HepG2 (cell line): ENCODE measurements around the gene GPLD1. TPM values are rescaled to one million over a fixed set of nuclear protein-coding genes. Genes with fewer than 3 reads are reported as not detected.

Experiments used
- AHR ChIP-seq: IDR thresholded peaks from 2 replicates; pipeline ENCODE4 v1.6.1; 2018; ENCODE audit warnings: missing genetic modification reagents, missing compliant biosample characterization
- FLYWCH1 ChIP-seq: sonication (generic); formaldehyde crosslinking; IDR thresholded peaks from 2 replicates; pipeline ENCODE4 v1.8.1; 2023; ENCODE audit warnings: mild to moderate bottlenecking, missing genetic modification reagents
- GLI4 ChIP-seq: sonication (generic); formaldehyde crosslinking; IDR thresholded peaks from 2 replicates; pipeline ENCODE4 v1.5.1; 2020; ENCODE audit warnings: missing genetic modification reagents, mild to moderate bottlenecking, moderate library complexity, borderline replicate concordance
- NFATC3 ChIP-seq: sonication (generic); formaldehyde crosslinking; IDR thresholded peaks from 2 replicates; pipeline ENCODE4 v1.5.1; 2020; ENCODE audit warnings: mild to moderate bottlenecking, missing genetic modification reagents
- NFE2 ChIP-seq: sonication (generic); formaldehyde crosslinking; IDR thresholded peaks from 2 replicates; pipeline ENCODE4 v1.4.0; 2020; ENCODE audit warnings: missing genetic modification reagents
- NRL ChIP-seq: sonication (generic); formaldehyde crosslinking; IDR thresholded peaks from 2 replicates; pipeline ENCODE4 v1.5.0; 2020; ENCODE audit warnings: missing genetic modification reagents, mild to moderate bottlenecking, moderate library complexity, borderline replicate concordance
- PAF1 ChIP-seq: IDR thresholded peaks from 2 replicates; pipeline ENCODE4 v1.6.1; 2016; ENCODE audit warnings: missing genetic modification reagents, missing compliant biosample characterization
- RFX3 ChIP-seq: IDR thresholded peaks from 2 replicates; pipeline ENCODE4 v1.6.1; 2016; ENCODE audit warnings: missing biosample characterization, missing genetic modification reagents
- SMARCC2 ChIP-seq: fragments of 450-650 bp; IDR thresholded peaks from 2 replicates; pipeline ENCODE4 v1.6.1; 2017; ENCODE audit warnings: antibody characterized with exemption, mild to moderate bottlenecking
- TRIM24 ChIP-seq: sonication (generic); formaldehyde crosslinking; IDR thresholded peaks from 2 replicates; pipeline ENCODE4 v1.8.0; 2022; ENCODE audit warnings: mild to moderate bottlenecking, missing genetic modification reagents
- ZBTB38 ChIP-seq: sonication (generic); formaldehyde crosslinking; IDR thresholded peaks from 2 replicates; pipeline ENCODE4 v1.5.1; 2020; ENCODE audit warnings: mild to moderate bottlenecking, missing genetic modification reagents
- ZNF205 ChIP-seq: IDR thresholded peaks from 2 replicates; pipeline ENCODE4 v1.6.1; 2018; ENCODE audit warnings: missing biosample characterization, missing genetic modification reagents
- ZNF567 ChIP-seq: sonication (generic); formaldehyde crosslinking; IDR thresholded peaks from 2 replicates; pipeline ENCODE4 v1.8.1; 2023; ENCODE audit warnings: mild to moderate bottlenecking, missing genetic modification reagents, borderline replicate concordance
- ZNF724P ChIP-seq: sonication (generic); formaldehyde crosslinking; IDR thresholded peaks from 2 replicates; pipeline ENCODE4 v1.8.0; 2022; ENCODE audit warnings: missing genetic modification reagents, borderline replicate concordance
- polyA plus RNA-seq, 8 experiments: library from polyadenylated mRNA; depleted of rRNA in 3 of 8; stranded (reverse) in 7 of 8; unstranded in 1 of 8; fragments of >200 nt; fragmentation: Illumina TruSeq in 4 of 8; extraction: Trizol in 4 of 8; gene quantifications; 2 replicates each; pipeline versions ENCODE4 v1.2.1 to v1.2.3, GENCODE V29; 2011 to 2016; ENCODE audit warnings: low read depth in 4 of 8, missing spikeins in 1 of 8, mixed read lengths in 1 of 8; ENCODE audit not compliant: insufficient read depth in 1 of 8
- total RNA-seq, 5 experiments: library from RNA; depleted of rRNA; stranded (reverse); fragments of >200 nt; fragmentation: Illumina TruSeq; extraction: Trizol; gene quantifications; 2 replicates each; pipeline ENCODE4 v1.2.3, GENCODE V29; 2016; ENCODE audit warnings: low read depth in 1 of 5
- TF ChIP-seq, protein P1 (sequence below): sonication (generic); formaldehyde crosslinking; IDR thresholded peaks from 2 replicates; pipeline ENCODE4 v1.9.0; 2021; ENCODE audit warnings: missing genetic modification reagents, borderline replicate concordance
- TF ChIP-seq, protein P2 (sequence below): sonication (generic); formaldehyde crosslinking; IDR thresholded peaks from 2 replicates; pipeline ENCODE4 v1.4.0; 2020; ENCODE audit warnings: missing genetic modification reagents
- TF ChIP-seq, protein P3 (sequence below): sonication (generic); formaldehyde crosslinking; conservative IDR thresholded peaks from 2 replicates; pipeline ENCODE4 v1.8.1; 2023; ENCODE audit warnings: missing genetic modification reagents
- TF ChIP-seq, protein P4 (sequence below): sonication (generic); formaldehyde crosslinking; IDR thresholded peaks from 2 replicates; pipeline ENCODE4 v1.5.1; 2020; ENCODE audit warnings: mild to moderate bottlenecking, moderate library complexity, missing genetic modification reagents

The GPLD1 gene
- total and polyA plus RNA-seq, 2 of the 13 experiments (the other 11 are each of a cell fraction or from before 2014, with no cell fraction given): 6.2 to 7.6 TPM

DNA sequence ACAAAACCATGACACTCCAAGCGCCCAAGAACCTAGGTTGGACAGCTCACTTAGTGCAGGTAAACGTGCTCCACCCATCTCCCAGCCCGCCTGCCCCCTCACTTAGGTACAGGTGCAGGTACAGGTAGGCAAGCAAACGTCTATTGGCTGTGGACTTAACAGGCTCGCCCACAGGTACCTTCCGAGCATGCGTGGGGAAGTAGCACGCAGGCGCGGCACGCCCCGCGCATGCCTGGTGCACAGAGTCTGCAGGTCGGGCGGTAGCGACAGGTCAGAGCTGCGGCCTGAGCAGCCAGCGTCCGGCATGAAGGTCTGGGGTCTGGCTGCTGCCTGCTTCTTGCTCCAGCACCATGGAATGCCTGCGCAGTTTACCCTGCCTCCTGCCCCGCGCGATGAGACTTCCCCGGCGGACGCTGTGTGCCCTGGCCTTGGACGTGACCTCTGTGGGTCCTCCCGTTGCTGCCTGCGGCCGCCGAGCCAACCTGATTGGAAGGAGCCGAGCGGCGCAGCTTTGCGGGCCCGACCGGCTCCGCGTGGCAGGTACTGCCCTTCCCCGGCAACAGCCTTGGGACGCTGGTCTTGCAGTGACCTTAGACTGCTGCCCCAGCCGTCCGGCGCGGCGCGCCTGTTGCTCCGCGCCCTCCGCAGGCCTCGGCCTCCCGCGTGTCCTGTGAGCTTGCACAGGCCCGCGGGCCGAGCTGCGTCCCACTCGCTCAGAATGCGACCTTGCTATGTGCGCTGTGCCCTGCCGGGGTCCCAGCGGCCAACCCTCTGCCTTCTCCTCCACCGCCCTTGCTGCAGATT lies 86.5 kb downstream of the GPLD1 start, which contains the start of gene MRS2 (continued):
- TF ChIP-seq, protein P1, sequence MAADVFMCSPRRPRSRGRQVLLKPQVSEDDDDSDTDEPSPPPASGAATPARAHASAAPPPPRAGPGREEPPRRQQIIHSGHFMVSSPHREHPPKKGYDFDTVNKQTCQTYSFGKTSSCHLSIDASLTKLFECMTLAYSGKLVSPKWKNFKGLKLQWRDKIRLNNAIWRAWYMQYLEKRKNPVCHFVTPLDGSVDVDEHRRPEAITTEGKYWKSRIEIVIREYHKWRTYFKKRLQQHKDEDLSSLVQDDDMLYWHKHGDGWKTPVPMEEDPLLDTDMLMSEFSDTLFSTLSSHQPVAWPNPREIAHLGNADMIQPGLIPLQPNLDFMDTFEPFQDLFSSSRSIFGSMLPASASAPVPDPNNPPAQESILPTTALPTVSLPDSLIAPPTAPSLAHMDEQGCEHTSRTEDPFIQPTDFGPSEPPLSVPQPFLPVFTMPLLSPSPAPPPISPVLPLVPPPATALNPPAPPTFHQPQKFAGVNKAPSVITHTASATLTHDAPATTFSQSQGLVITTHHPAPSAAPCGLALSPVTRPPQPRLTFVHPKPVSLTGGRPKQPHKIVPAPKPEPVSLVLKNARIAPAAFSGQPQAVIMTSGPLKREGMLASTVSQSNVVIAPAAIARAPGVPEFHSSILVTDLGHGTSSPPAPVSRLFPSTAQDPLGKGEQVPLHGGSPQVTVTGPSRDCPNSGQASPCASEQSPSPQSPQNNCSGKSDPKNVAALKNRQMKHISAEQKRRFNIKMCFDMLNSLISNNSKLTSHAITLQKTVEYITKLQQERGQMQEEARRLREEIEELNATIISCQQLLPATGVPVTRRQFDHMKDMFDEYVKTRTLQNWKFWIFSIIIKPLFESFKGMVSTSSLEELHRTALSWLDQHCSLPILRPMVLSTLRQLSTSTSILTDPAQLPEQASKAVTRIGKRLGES (CRISPR knock-in tag): peak; percentile 85
- TF ChIP-seq, protein P2, sequence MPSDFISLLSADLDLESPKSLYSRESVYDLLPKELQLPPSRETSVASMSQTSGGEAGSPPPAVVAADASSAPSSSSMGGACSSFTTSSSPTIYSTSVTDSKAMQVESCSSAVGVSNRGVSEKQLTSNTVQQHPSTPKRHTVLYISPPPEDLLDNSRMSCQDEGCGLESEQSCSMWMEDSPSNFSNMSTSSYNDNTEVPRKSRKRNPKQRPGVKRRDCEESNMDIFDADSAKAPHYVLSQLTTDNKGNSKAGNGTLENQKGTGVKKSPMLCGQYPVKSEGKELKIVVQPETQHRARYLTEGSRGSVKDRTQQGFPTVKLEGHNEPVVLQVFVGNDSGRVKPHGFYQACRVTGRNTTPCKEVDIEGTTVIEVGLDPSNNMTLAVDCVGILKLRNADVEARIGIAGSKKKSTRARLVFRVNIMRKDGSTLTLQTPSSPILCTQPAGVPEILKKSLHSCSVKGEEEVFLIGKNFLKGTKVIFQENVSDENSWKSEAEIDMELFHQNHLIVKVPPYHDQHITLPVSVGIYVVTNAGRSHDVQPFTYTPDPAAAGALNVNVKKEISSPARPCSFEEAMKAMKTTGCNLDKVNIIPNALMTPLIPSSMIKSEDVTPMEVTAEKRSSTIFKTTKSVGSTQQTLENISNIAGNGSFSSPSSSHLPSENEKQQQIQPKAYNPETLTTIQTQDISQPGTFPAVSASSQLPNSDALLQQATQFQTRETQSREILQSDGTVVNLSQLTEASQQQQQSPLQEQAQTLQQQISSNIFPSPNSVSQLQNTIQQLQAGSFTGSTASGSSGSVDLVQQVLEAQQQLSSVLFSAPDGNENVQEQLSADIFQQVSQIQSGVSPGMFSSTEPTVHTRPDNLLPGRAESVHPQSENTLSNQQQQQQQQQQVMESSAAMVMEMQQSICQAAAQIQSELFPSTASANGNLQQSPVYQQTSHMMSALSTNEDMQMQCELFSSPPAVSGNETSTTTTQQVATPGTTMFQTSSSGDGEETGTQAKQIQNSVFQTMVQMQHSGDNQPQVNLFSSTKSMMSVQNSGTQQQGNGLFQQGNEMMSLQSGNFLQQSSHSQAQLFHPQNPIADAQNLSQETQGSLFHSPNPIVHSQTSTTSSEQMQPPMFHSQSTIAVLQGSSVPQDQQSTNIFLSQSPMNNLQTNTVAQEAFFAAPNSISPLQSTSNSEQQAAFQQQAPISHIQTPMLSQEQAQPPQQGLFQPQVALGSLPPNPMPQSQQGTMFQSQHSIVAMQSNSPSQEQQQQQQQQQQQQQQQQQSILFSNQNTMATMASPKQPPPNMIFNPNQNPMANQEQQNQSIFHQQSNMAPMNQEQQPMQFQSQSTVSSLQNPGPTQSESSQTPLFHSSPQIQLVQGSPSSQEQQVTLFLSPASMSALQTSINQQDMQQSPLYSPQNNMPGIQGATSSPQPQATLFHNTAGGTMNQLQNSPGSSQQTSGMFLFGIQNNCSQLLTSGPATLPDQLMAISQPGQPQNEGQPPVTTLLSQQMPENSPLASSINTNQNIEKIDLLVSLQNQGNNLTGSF (CRISPR knock-in tag): peak; percentile 81
- TF ChIP-seq PAF1 (no peak), SMARCC2 (no peak), ZBTB38 (CRISPR knock-in tag) (peak; percentile 92), RFX3 (CRISPR knock-in tag) (0 out of 2 replicates have a peak, but pooled peaks have one; percentile 48), ZNF567 (CRISPR knock-in tag) (peak; percentile 99; the same call in 1 of the 2 replicates), AHR (0 out of 2 replicates have a peak, but pooled peaks have one; percentile 31), FLYWCH1 (no peak), GLI4 (CRISPR knock-in tag) (peak; percentile 78; the same call in 1 of the 2 replicates), TRIM24 (CRISPR knock-in tag) (no peak), NRL (CRISPR knock-in tag) (peak; percentile 96), ZNF205 (peak; percentile 57; the same call in 1 of the 2 replicates), NFATC3 (CRISPR knock-in tag) (peak; percentile 75; the same call in 1 of the 2 replicates), ZNF724P (CRISPR knock-in tag) (peak; percentile 66), NFE2 (CRISPR knock-in tag) (no peak)
- TF ChIP-seq, protein P3, sequence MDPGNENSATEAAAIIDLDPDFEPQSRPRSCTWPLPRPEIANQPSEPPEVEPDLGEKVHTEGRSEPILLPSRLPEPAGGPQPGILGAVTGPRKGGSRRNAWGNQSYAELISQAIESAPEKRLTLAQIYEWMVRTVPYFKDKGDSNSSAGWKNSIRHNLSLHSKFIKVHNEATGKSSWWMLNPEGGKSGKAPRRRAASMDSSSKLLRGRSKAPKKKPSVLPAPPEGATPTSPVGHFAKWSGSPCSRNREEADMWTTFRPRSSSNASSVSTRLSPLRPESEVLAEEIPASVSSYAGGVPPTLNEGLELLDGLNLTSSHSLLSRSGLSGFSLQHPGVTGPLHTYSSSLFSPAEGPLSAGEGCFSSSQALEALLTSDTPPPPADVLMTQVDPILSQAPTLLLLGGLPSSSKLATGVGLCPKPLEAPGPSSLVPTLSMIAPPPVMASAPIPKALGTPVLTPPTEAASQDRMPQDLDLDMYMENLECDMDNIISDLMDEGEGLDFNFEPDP (CRISPR knock-in tag): no peak
- TF ChIP-seq, protein P4, sequence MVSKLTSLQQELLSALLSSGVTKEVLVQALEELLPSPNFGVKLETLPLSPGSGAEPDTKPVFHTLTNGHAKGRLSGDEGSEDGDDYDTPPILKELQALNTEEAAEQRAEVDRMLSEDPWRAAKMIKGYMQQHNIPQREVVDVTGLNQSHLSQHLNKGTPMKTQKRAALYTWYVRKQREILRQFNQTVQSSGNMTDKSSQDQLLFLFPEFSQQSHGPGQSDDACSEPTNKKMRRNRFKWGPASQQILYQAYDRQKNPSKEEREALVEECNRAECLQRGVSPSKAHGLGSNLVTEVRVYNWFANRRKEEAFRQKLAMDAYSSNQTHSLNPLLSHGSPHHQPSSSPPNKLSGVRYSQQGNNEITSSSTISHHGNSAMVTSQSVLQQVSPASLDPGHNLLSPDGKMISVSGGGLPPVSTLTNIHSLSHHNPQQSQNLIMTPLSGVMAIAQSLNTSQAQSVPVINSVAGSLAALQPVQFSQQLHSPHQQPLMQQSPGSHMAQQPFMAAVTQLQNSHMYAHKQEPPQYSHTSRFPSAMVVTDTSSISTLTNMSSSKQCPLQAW: peak; percentile 14; the same call in 1 of the 2 replicates
